Spleen (tissue), 11 donors: ENCODE data around the gene SENP5. TPM values are rescaled to one million over a fixed set of nuclear protein-coding genes. Genes with fewer than 3 reads are reported as not detected.

Experiments used
- DNase-seq: peaks from one replicate; pipeline ENCODE4 v3.0.0-alpha.2; 2020
- H3K27ac ChIP-seq, 8 donors: fragments of 200-600 bp; sonication (generic) in 7 of 8; 1 replicate in 4 of 8; 2 replicates in 4 of 8; pipeline versions ENCODE4 v1.5.0 to v1.8.0; 2016 to 2021; ENCODE audit warnings: inconsistent platforms in 4 of 8, mild to moderate bottlenecking in 4 of 8, moderate library complexity in 1 of 8
- H3K27me3 ChIP-seq, 7 donors: fragments of 200-600 bp; sonication (generic) in 6 of 7; replicated peaks in 1 of 7; 1 replicate in 4 of 7; 2 replicates in 3 of 7; pipeline versions ENCODE4 v1.5.0 to v1.8.0; 2016 to 2021; ENCODE audit warnings: inconsistent platforms in 3 of 7, mild to moderate bottlenecking in 1 of 7
- H3K36me3 ChIP-seq, 6 donors: fragments of 200-600 bp; sonication (generic) in 5 of 6; 1 replicate in 4 of 6; 2 replicates in 2 of 6; pipeline versions ENCODE4 v1.5.0 to v1.8.0; 2016 to 2021; ENCODE audit warnings: inconsistent platforms in 2 of 6
- H3K4me1 ChIP-seq, 6 donors: fragments of 200-600 bp; sonication (generic) in 5 of 6; 1 replicate in 3 of 6; 2 replicates in 3 of 6; pipeline versions ENCODE4 v1.5.0 to v1.8.0; 2016 to 2021; ENCODE audit warnings: inconsistent platforms in 3 of 6
- H3K4me3 ChIP-seq, 8 donors: fragments of 200-600 bp; sonication (generic) in 7 of 8; 1 replicate in 4 of 8; 2 replicates in 4 of 8; pipeline versions ENCODE4 v1.5.0 to v1.8.0; 2016 to 2021; ENCODE audit warnings: inconsistent platforms in 4 of 8, mild to moderate bottlenecking in 4 of 8, moderate library complexity in 2 of 8
- H3K9me3 ChIP-seq, 8 donors: fragments of 200-600 bp; sonication (generic) in 7 of 8; 1 replicate in 4 of 8; 2 replicates in 4 of 8; pipeline versions ENCODE4 v1.5.0 to v1.8.0; 2016 to 2021; ENCODE audit warnings: inconsistent platforms in 4 of 8
- POLR2A ChIP-seq, 3 donors: fragments of 450-650 bp; IDR thresholded peaks; one replicate each; pipeline ENCODE4 v1.5.1; 2017; ENCODE audit warnings: antibody characterized with exemption in 3 of 3, mild to moderate bottlenecking in 1 of 3
- POLR2AphosphoS5 ChIP-seq, 3 donors: sonication (generic); formaldehyde crosslinking; IDR thresholded peaks; one replicate each; pipeline ENCODE4 v1.5.1; 2017; ENCODE audit warnings: antibody characterized with exemption in 3 of 3
- WGBS, 5 donors: extraction: QIAGEN DNeasy Blood & Tissue Kit in 3 of 5; methylation state at CpG; one replicate each; pipeline versions ENCODE4 v1.1.5 to v1.1.7; 2013 to 2018; 5-methylcytosine and 5-hydroxymethylcytosine counted together
- intact Hi-C: fragments of 100-400 bp; cut with DNase I; formaldehyde crosslinking; loops from one replicate; pipeline ENCODE4 v1.15.0; 2023; ENCODE audit warnings: low total_unique reads
- polyA plus RNA-seq, 3 donors: library from polyadenylated mRNA; stranded (reverse); fragments of 200-250 nt; gene quantifications; one replicate each; pipeline ENCODE4 v1.2.1, GENCODE V29; 2013
- total RNA-seq, 7 donors: library from RNA; depleted of rRNA in 3 of 7; stranded (reverse); fragments of >200 nt in 3 of 7; fragmentation: NEBNext Ultra II Directional in 4 of 7; extraction: Animal tissue kit (Norgen Biotek cat#: 25700) in 4 of 7; gene quantifications; one replicate each; pipeline versions ENCODE4 v1.1.0 to v1.2.1, GENCODE V29; 2016 to 2021
- TF ChIP-seq, protein P1 (sequence below), 11 experiments: fragments of 200-600 bp in 7 of 11; fragments of 450-650 bp in 4 of 11; sonication (generic) in 4 of 11; IDR thresholded peaks in 8 of 11; conservative IDR thresholded peaks in 3 of 11; 1 replicate in 7 of 11; 2 replicates in 4 of 11; pipeline versions ENCODE4 v1.4.0 to v1.8.0; 2016 to 2021; ENCODE audit warnings: antibody characterized with exemption in 11 of 11, inconsistent platforms in 4 of 11, mild to moderate bottlenecking in 1 of 11
- donor health status: healthy with polysubstance abuse.
- donor health status: DM: no; HTN: no; CAD: no; lungs with moderate emphysema.
- donor health status: DM: no; HTN: no; CAD: no.
- donor health status: Bipolar disorder and iron deficiency.
- donor health status: healthy.
- donor health status: DM: no; HTN: no; CAD: no.
- donor health status: DM: yes; HTN: yes; CAD: no.

Gene SENP5
- total and polyA plus RNA-seq, 10 donors, result 5.0 to 59.6 (median 47.1) TPM

DNA sequence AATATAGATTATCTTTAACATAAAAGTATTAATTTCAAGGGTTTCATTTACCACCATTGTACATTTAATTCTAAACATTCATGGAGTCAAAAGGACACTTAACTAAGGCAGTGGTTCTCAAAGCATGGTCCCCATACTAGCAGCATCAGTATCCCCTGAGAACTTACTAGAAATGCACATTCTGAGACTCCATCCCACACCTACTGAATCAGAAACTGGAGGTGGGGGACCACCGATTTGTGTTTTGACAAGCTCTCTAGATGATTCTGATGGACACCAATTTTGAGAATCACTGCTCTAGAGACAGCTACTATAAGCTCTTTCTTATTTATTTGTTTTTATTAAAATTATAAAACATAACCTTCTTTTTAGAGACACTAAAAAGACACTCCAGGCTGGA lies 34.0 kb downstream of the SENP5 start:
- no peak for DNase-seq
- intact Hi-C loops, result no loop called here
- WGBS, 5 donors, result 64 to 92% (median 79%) methylated on average over 1 of the region's 1 CpG
- TF ChIP-seq POLR2A (IDR thresholded peaks at IDR 0.05), result no peak
- Histone ChIP-seq H3K27me3 (no peaks in the 10 kb centered on the region), H3K9me3 (no peaks in the 10 kb centered on the region), H3K36me3 (peaks cover 3 to 80% (median 64%) of the 10 kb centered on the region in 6 donors), H3K4me1 (no peaks in the 10 kb centered on the region), H3K4me3 (no peak overlapping the region), H3K27ac (no peak overlapping the region)

DNA sequence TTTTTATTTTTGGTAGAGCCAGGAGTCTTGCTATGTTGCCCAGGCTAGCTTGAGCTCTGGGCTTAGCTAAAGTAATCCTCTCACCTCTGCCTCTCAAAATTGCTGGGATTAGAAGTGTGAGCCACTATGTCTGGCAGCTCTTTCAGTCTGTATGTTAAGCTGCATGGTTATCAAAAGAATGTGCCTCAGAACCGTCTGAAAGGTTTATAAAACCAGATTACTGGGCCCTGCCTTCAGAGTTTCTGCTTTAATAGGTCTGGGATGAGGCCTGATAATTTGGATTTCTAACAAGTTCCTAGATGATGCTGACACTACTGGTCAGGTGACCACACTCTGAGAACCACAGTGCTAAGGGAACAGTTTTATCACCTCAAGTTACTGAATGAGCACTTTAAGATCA lies 34.6 kb downstream of the SENP5 start:
- Histone ChIP-seq H3K4me1 (no peaks in the 10 kb centered on the region), H3K36me3 (peaks cover 3 to 85% (median 67%) of the 10 kb centered on the region in 6 donors), H3K4me3 (no peak overlapping the region), H3K27ac (no peak overlapping the region), H3K9me3 (no peaks in the 10 kb centered on the region), H3K27me3 (no peaks in the 10 kb centered on the region)
- no peak for DNase-seq
- TF ChIP-seq, protein P1, sequence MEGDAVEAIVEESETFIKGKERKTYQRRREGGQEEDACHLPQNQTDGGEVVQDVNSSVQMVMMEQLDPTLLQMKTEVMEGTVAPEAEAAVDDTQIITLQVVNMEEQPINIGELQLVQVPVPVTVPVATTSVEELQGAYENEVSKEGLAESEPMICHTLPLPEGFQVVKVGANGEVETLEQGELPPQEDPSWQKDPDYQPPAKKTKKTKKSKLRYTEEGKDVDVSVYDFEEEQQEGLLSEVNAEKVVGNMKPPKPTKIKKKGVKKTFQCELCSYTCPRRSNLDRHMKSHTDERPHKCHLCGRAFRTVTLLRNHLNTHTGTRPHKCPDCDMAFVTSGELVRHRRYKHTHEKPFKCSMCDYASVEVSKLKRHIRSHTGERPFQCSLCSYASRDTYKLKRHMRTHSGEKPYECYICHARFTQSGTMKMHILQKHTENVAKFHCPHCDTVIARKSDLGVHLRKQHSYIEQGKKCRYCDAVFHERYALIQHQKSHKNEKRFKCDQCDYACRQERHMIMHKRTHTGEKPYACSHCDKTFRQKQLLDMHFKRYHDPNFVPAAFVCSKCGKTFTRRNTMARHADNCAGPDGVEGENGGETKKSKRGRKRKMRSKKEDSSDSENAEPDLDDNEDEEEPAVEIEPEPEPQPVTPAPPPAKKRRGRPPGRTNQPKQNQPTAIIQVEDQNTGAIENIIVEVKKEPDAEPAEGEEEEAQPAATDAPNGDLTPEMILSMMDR (IDR thresholded peaks at IDR 0.05 in 8 of 11, conservative IDR thresholded peaks at IDR 0.05 in 3 of 11), result no peak
- TF ChIP-seq POLR2AphosphoS5 (IDR thresholded peaks at IDR 0.05) (no peak), POLR2A (IDR thresholded peaks at IDR 0.05) (no peak)
- intact Hi-C loops, result no loop called here
- 81 to 97% (median 91%) methylated on average over 1 of the region's 1 CpG for WGBS, 5 donors

DNA sequence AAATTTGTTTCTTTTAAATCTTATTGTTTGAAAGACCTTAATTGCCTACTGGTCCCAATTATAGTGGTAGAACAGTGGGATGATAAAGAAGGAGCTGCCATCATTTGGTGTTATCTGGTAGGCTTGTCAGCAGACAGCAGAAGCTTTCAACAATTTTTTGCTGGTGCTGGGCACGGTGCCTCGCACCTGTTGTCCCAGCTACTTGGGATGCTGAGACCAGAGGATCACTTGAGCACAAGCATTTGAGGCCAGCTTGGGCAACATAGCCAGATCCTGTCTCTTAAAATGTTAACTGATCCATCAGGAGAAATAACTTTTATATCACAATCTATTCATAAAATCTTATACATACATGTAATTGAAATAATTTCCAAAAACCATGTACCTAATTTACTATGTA lies 36.0 kb downstream of the SENP5 start:
- H3K36me3 ChIP-seq, result peaks cover 3 to 99% (median 74%) of the 10 kb centered on the region in 6 donors
- no peaks in the 10 kb centered on the region for H3K9me3 ChIP-seq
- no peak for DNase-seq
- TF ChIP-seq, protein P1 (IDR thresholded peaks at IDR 0.05 in 8 of 11, conservative IDR thresholded peaks at IDR 0.05 in 3 of 11), result no peak
- TF ChIP-seq POLR2A (IDR thresholded peaks at IDR 0.05), result no peak
- no peak for TF ChIP-seq POLR2AphosphoS5 (IDR thresholded peaks at IDR 0.05)
- WGBS, 5 donors, result 94 to 100% (median 99%) methylated on average over 2 of the region's 2 CpGs
- intact Hi-C loops, result no loop called here
- H3K27ac ChIP-seq, result no peak overlapping the region
- H3K27me3 ChIP-seq, result no peaks in the 10 kb centered on the region
- no peaks in the 10 kb centered on the region for H3K4me1 ChIP-seq
- no peak overlapping the region for H3K4me3 ChIP-seq

DNA sequence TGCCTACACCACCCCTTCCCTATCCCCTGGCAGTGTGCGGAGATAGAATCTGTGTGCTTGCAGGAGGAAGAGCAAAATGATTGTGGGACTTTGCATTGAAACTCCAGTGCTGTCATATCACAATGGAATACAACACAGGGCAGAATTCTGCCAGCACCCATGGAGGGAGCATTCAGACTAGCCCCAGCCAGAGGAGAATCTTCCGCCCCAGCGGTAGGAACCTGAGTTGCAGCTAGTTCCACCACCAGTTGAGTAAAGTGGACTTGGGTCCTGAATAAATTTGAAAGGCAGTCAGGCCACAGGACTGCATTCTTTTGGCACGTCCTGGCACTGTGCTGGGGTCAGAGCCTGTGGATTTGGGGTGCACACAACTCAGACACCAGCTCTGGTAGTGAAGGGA lies 47.1 kb downstream of the SENP5 start:
- H3K4me3 ChIP-seq, result no peak overlapping the region
- peaks cover 0 to 1% (median 0%) of the 10 kb centered on the region in 6 donors for H3K4me1 ChIP-seq
- peaks cover 0 to 43% (median 17%) of the 10 kb centered on the region in 6 donors for H3K36me3 ChIP-seq
- TF ChIP-seq POLR2A (IDR thresholded peaks at IDR 0.05), result no peak
- no peak for TF ChIP-seq POLR2AphosphoS5 (IDR thresholded peaks at IDR 0.05)
- TF ChIP-seq, protein P1 (IDR thresholded peaks at IDR 0.05 in 8 of 11, conservative IDR thresholded peaks at IDR 0.05 in 3 of 11), result no peak
- DNase-seq, result no peak
- peaks cover 0 to 24% (median 17%) of the 10 kb centered on the region in 8 donors for H3K9me3 ChIP-seq
- intact Hi-C loops, result no loop called here
- H3K27ac ChIP-seq, result no peak overlapping the region
- no peaks in the 10 kb centered on the region for H3K27me3 ChIP-seq
- WGBS, 5 donors, result 94 to 99% (median 96%) methylated on average over 4 of the region's 4 CpGs

DNA sequence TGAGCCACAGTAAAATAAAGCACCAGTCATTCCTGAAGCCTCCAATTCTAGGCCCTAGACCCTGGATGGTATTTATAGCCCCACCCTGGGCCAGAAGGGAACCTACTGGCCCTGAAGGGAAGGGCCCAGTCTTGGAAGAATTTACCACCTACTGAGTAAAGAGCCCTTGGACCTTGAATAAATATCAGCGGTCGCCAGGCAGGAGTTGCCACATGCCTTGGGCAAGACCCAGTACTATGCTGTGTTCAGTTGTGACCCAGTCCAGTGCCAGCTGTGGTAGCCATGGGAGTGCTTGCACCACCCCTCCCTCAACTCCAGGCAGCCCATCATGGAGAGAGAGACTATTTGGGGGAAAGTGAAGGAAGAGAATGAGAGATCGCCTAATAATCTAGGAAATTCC lies 47.7 kb downstream of the SENP5 start:
- peaks cover 0 to 24% (median 17%) of the 10 kb centered on the region in 8 donors for H3K9me3 ChIP-seq
- DNase-seq, result no peak
- 96 to 100% (median 97%) methylated on average over 3 of the region's 3 CpGs for WGBS, 5 donors

More for the DNA sequence above, 47.7 kb downstream of the SENP5 start:
- H3K36me3 ChIP-seq, result peaks cover 0 to 40% (median 17%) of the 10 kb centered on the region in 6 donors
- H3K4me1 ChIP-seq, result peaks cover 0 to 6% (median under 1%) of the 10 kb centered on the region in 6 donors
- intact Hi-C loops, result no loop called here
- TF ChIP-seq POLR2A (IDR thresholded peaks at IDR 0.05) (no peak), POLR2AphosphoS5 (IDR thresholded peaks at IDR 0.05) (no peak)
- TF ChIP-seq, protein P1 (IDR thresholded peaks at IDR 0.05 in 8 of 11, conservative IDR thresholded peaks at IDR 0.05 in 3 of 11), result no peak
- H3K4me3 ChIP-seq, result no peak overlapping the region
- H3K27me3 ChIP-seq, result no peaks in the 10 kb centered on the region
- H3K27ac ChIP-seq, result no peak overlapping the region
